Peyer's patch (tissue), 4 donors: Measurements from ENCODE around the gene RPL18A. TPM values are rescaled to one million over a fixed set of nuclear protein-coding genes. Genes with fewer than 3 reads are reported as not detected.

Source experiments
- DNase-seq, 3 donors: peaks; one replicate each; pipeline ENCODE4 v3.0.0-alpha.2; 2017 to 2019
- H3K27ac ChIP-seq, 4 donors: fragments of 200-600 bp; sonication (generic); one replicate each; pipeline ENCODE4 v1.5.1; 2016 to 2019
- H3K27me3 ChIP-seq, 2 donors: fragments of 200-600 bp; sonication (generic); one replicate each; pipeline ENCODE4 v1.5.1; 2019
- H3K36me3 ChIP-seq, 3 donors: fragments of 200-600 bp; sonication (generic); one replicate each; pipeline ENCODE4 v1.5.1; 2016 to 2019
- H3K4me1 ChIP-seq, 4 donors: fragments of 200-600 bp; sonication (generic); one replicate each; pipeline ENCODE4 v1.5.1; 2016 to 2019
- H3K4me3 ChIP-seq, 4 donors: fragments of 200-600 bp; sonication (generic); 1 replicate in 3 of 4; 2 replicates in 1 of 4; pipeline ENCODE4 v1.5.1; 2016 to 2019; ENCODE audit warnings: mild to moderate bottlenecking in 1 of 4
- H3K9me3 ChIP-seq, 4 donors: fragments of 200-600 bp; sonication (generic); one replicate each; pipeline ENCODE4 v1.5.1; 2016 to 2019; ENCODE audit warnings: mild to moderate bottlenecking in 1 of 4
- CTCF ChIP-seq, 6 experiments: fragments of 450-650 bp in 4 of 6; fragments of 200-600 bp in 2 of 6; sonication (generic) in 1 of 6; IDR thresholded peaks; one replicate each; pipeline ENCODE4 v1.5.1; 2017 to 2019; ENCODE audit warnings: antibody characterized with exemption in 6 of 6, mild to moderate bottlenecking in 3 of 6, moderate library complexity in 1 of 6
- POLR2A ChIP-seq, 2 donors: fragments of 450-650 bp; IDR thresholded peaks; one replicate each; pipeline ENCODE4 v1.5.1; 2017; ENCODE audit warnings: antibody characterized with exemption in 2 of 2, mild to moderate bottlenecking in 2 of 2, moderate library complexity in 2 of 2
- total RNA-seq, 4 donors: library from RNA; depleted of rRNA; stranded (reverse); fragments of >200 nt; gene quantifications; one replicate each; pipeline ENCODE4 v1.1.0, GENCODE V29; 2016

RPL18A gene
- total RNA-seq, 4 donors from 2014 or later, result 456 to 824 (median 599) TPM

DNA sequence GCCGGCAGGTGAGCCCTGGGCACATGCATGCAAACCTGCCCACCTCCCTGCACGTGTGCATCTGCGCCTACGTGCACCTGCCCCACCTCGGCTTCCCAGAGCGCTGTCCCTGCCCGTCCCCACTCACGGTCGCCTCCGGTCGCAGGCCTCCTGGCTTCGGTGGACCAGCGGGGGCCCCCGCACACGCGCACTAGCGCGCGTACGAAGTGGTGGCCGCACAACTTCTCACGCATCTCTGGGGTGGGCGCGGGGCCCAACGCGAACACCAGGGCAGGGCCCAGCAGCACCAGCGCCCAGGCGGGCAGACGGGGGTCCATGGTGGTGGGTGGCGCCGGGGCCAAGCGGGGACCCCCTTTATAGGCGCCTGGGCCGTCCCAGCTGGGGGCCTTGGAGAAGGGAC is 38.5 kb upstream of the RPL18A start, which contains the start of gene INSL3:
Gene INSL3, minus strand, starts transcription at position 330 of the 400 bp plus-strand sequence. Its CDS starts 13 bp downstream, at position 317.
- H3K36me3 ChIP-seq, result no peaks in the 10 kb centered on the region
- no peak for TF ChIP-seq POLR2A (IDR thresholded peaks at IDR 0.05)
- TF ChIP-seq CTCF (IDR thresholded peaks at IDR 0.05), result no peak
- no peak for DNase-seq

DNA sequence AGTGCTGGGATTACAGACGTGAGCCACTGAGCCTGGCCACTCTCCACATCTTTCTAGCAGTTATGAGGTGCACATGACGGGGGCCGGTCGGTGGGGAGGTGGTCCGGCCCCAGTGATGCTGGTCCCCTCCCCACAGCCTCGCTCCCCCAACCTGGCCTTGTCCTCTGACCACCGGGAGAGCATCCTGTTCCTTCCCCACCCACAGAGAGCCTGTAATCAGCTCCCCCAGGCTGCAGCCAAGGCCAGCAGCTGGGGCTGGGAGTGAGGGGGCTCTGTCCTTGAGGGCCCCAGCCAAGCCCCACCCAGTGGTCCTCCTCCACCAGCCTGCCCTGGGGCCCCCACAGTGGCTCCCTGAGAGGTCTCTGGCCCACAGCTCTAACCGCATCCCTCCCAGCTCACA is 35.4 kb upstream of the RPL18A start:
- Histone ChIP-seq H3K4me3 (no peak overlapping the region), H3K4me1 (no peaks in the 10 kb centered on the region), H3K27ac (no peak overlapping the region), H3K27me3 (no peaks in the 10 kb centered on the region), H3K9me3 (no peaks in the 10 kb centered on the region), H3K36me3 (no peaks in the 10 kb centered on the region)
- no peak for DNase-seq
- TF ChIP-seq CTCF (IDR thresholded peaks at IDR 0.05) (no peak), POLR2A (IDR thresholded peaks at IDR 0.05) (no peak)

More for the DNA sequence above, 38.5 kb upstream of the RPL18A start, which contains the start of gene INSL3:
- Histone ChIP-seq H3K4me1 (no peaks in the 10 kb centered on the region), H3K9me3 (no peaks in the 10 kb centered on the region), H3K27me3 (no peaks in the 10 kb centered on the region), H3K27ac (no peak within 1 kb of the TSS), H3K4me3 (no peak within 1 kb of the TSS)

DNA sequence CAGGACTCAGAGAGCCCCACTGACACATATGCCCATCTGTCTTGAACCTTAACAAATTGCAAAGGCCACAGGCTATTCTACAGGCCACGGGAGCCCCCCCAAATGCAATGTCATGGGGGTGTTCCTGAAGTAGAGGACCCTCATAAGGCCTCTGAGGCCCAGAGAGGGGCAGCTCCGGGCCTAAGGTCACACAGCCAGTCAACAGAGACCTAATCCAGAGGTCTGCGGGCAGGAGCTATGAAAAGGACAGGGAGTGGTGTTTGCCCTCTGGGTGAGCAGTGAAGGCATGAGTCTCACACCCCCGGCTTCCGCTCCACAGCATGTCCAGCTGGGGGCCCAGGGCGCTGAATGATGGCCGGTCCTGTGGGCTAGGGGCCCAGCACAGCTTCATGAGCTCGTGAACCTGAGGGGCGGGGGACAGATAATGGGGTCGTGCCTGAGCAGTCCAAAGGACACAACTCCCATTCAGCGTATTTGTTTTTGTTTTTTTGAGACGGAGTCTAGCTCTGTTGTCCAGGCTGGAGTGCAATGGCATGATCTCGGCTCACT is 33.1 kb upstream of the RPL18A start:
- Histone ChIP-seq H3K9me3 (no peaks in the 10 kb centered on the region), H3K27me3 (no peaks in the 10 kb centered on the region), H3K4me3 (no peak overlapping the region), H3K36me3 (no peaks in the 10 kb centered on the region), H3K4me1 (peaks cover 0 to 12% (median 0%) of the 10 kb centered on the region in 4 donors), H3K27ac (no peak overlapping the region)
- no peak for TF ChIP-seq CTCF (IDR thresholded peaks at IDR 0.05)
- TF ChIP-seq POLR2A (IDR thresholded peaks at IDR 0.05), result no peak
- no peak for DNase-seq

DNA sequence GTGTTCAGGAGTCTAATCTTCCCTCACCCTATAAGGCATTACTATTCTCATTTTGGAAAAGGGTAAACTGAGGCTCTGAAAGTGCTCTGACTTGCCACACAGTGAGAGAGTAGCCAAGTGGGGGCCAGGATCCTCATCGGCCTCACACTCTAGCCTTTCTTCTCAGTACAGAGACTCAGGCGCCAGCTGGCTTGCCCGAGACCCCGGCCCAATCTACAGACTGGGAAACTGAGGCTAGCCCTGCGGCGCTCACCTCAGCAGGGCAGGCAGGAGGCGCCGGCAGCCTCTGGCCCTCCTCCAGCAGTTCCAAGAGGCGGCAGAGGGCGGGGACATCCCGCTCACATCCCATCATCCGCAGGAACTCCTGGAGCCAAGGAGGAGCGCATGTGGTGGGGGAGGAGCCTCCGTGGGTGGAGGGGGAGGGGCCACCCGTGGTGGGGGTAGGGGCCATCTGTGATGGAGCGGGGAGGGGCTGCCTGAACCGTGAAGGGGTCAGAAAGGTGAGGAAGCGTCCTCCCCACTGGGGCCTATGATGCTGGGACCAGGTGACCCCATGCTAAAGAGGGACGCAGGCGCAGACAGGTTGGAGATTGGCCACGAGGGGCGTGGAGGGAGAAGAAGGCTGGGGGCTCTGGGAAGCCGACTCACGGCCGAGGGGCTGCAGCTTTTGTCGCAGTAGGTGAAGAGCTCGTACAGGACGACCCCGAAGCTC is 29.7 kb upstream of the RPL18A start:
- H3K4me1 ChIP-seq, result peaks cover 0 to 12% (median 0%) of the 10 kb centered on the region in 4 donors
- H3K4me3 ChIP-seq, result peak overlapping the region in 1 of 4 donors; percentile 25
- H3K27me3 ChIP-seq, result no peaks in the 10 kb centered on the region
- no peak overlapping the region for H3K27ac ChIP-seq
- no peaks in the 10 kb centered on the region for H3K36me3 ChIP-seq
- no peaks in the 10 kb centered on the region for H3K9me3 ChIP-seq
- DNase-seq, result peak in 1 of 3 donors; percentile 68
- no peak for TF ChIP-seq POLR2A (IDR thresholded peaks at IDR 0.05)
- no peak for TF ChIP-seq CTCF (IDR thresholded peaks at IDR 0.05)

DNA sequence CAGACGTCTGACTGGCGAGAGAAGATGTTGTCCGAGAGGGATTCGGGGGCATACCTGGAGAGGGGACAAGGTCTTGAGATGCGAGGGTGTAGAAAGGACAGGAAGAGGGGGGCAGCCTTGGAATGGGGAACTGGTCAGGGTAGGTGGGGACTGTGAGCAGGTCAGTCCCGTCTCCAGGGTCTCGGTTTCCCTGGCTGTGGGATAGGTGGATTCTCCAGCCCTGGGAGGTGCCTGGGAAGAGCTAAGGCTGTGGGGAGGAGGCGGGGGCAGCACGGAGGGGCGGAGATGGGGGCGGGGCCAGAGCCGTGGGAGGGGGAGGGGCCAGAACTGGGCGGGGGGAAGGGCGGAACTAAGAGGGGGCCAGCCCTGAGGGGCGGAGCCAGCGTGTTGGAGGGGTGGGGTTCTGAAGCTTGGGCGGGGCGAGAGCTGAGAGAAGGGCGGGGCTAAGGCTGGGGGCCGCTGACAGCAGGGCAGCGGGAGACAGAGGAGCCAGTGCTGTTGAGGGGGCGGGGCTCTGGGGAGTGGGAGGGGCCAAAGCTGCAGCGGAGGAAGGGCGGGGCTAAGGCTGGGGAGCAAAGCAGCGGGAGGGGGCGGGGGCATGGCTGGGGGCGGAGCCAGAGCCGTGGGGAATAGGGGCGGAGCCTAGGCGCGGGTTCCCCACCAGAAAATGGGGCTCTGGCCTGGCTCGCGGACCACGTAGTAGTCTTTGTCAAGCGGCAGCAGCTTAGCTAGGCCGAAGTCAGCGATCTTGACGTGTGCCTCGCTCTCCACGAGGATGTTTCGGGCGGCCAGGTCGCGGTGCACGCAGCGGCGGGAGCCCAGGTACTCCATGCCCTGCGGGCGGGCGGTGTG is 28.9 kb upstream of the RPL18A start:
- peak overlapping the region in 2 of 4 donors; percentile 25 to 28 for H3K4me3 ChIP-seq
- no peaks in the 10 kb centered on the region for H3K27me3 ChIP-seq
- peak in 2 of 3 donors; percentile 78 to 90 for DNase-seq
- no peak overlapping the region for H3K27ac ChIP-seq
- H3K36me3 ChIP-seq, result no peaks in the 10 kb centered on the region
- no peaks in the 10 kb centered on the region for H3K9me3 ChIP-seq
- TF ChIP-seq CTCF (IDR thresholded peaks at IDR 0.05) (no peak), POLR2A (IDR thresholded peaks at IDR 0.05) (no peak)
- H3K4me1 ChIP-seq, result peaks cover 0 to 12% (median 0%) of the 10 kb centered on the region in 4 donors
